ENCODE data around the gene RSBN1L.
A peak's percentile ranks its signal among the peaks of the same experiment; 100 is the strongest.
"Not testable (repeated sequence)": the region's sequence is repeated elsewhere in the genome, so short reads cannot be mapped to it uniquely, and the experiment has no call there.

RSBN1L gene

DNA sequence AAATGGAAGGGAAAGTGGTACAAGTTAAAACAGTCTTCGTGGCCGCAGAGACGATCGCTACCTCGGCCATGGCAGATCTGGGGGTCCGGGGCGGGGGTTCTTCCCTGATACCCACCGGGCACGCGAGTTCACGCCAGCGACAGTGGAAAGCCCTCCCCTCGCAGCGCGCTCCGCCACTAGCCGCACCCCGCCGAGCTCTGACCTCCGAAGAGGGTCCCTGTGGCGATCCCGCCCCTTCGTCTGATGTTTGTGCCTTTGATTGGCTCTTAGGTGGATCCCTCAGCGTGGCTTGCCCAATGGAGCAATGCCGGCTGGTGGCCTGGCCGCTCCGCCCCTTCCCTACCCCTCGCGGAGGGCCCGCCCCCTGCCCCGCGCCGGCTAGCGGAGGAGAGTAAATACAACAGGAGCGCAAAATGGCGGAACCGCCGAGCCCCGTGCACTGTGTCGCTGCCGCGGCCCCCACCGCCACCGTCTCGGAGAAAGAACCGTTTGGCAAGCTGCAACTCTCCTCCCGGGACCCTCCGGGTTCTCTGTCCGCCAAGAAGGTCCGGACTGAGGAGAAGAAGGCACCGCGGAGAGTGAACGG lies at the start of gene RSBN1L:
TSS of gene RSBN1L (plus strand) at position 403 of the 586 bp plus-strand sequence. CDS start at position 414, 11 bp downstream.
- peak; percentile 98 for DNase-seq

DNA sequence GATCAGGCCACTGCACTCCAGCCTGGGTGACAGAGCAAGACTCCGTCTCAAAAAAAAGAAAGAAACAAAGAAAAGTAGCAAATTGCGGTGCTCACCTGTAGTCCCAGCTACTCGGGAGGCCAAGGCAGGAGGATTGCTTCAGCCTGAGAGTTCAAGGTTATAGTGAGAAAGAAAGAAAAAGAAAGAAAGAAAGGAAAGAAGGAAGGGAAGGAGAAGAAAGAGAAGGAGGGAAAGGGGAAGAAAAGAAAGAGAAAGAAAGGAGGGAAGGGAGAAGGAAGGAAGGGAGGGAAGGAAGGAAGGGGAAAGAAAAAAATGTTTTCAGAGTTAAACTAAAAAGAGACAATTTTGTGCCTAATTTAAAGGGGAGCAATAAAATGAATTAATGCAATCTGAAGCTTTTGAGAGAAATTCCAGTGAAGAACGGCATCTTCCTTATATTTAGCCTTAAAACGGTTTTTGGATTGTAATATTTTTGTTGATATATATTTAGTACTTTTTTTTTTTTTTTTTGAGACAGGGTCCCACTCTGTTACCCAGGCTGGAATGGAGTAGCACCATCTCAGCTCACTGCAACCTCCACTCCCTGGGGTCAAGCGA lies 47.4 kb upstream of the RSBN1L start:
- no peak for DNase-seq

DNA sequence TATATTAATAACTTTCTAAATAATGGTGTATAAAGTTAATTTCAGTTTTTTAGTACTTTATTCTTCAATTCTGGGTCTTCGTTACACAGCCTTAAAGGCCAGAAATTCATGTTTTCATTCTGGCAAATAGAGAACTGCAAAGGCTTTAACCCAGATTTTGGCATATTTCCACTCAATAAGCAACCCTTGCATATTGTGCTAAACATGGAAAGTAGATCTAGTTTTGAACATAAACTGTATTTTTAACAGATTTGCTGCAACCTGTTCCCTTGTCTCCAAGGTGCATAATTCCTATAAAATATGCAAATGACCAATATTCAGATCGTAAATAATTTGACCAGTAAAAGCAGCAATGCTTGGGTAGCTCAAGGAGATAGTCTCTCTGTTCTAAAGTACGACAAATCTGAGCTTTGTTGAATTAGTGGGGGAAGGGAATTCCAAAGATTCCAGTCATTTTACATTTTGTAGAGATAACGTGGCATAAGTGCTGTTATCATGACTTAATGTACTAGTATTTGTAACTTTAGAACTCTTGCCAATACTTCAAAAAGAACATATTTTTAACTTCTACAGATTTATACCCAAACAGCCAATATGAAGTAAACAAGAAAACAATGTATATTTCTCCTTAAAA lies 46.4 kb upstream of the RSBN1L start:
- DNase-seq, result no peak

DNA sequence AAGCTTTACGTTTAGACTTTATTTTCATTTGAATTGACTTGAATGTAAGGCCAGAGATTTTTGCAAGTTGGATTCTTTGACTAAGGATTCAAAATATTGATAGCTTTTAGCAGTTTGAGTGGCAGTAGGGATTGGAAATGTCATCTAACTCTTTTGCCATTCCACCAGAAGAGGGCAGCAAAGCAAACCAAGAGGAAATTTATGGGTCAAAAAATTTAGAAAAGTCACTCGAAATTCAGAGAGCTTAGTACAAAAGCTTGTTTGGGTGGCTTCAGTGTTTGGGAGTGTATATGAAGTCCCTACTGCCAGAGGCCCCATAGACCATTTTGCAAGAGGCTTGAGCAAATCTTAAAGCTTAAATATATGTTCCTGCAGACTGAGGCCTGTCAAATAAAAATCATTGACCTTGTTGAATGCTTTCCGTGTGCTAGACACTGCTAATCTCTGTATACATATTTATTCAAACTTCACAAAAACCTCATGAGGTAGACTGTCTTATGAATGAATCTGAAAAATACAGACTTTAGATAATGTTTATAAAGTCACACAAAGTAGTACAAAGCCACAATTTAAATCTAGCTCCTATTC lies 44.6 kb upstream of the RSBN1L start:
- DNase-seq, result no peak

DNA sequence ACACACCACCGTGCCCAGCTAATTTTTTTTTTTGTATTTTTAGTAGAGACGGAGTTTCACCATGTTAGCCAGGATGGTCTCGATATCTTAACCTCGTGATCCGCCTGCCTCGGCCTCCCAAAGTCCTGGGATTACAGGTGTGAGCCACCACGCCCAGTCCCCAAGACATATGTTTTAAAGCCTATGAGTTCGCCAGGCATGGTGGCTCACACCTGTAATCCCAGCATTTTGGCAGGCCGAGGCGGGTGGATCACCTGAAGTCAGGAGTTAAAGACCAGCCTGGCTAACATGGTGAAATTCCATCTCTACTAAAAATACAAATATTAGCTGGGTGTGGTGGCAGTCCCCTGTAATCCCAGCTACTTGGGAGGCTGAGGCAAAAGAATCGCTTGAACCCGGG lies 43.4 kb upstream of the RSBN1L start:
- not testable (repeated sequence) for DNase-seq

DNA sequence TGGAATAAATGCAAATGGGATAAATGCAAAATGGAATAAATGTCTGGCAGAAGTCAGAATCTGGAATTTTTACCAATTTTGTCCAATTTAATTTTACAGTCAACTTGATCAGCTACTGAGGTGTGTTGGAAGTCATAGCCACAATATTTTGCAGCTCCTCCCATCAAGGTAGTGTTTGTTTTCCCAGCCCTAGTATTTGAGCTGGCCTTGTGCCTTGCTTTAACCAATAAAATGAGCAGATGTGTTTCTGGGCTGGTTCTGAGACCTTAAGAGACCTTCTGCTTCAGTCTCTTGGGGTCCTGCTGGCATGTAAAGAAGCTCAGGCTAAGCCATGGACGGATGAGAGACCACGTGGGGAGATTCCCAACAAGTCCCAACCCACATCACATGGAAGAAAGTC lies 42.7 kb upstream of the RSBN1L start:
- no peak for DNase-seq

DNA sequence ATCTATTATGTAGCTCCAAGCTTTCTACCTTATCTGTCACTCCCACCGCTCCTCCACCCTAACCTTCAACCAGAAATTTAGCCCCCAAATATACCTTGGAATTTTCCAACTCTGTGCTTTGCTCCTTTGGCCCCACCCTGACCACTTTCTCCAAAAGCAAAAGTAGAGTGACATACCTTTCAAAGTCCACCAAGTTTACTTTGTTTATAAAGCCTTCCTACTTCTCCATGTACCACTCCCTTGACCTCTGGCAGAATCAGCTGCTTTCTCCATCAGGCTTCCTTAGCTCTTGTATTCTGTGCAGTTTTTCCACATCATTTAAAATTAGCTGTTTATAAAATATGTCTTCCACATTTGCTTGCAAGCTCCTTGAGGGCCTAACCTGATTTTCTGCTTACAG lies 40.9 kb upstream of the RSBN1L start:
- DNase-seq, result no peak

DNA sequence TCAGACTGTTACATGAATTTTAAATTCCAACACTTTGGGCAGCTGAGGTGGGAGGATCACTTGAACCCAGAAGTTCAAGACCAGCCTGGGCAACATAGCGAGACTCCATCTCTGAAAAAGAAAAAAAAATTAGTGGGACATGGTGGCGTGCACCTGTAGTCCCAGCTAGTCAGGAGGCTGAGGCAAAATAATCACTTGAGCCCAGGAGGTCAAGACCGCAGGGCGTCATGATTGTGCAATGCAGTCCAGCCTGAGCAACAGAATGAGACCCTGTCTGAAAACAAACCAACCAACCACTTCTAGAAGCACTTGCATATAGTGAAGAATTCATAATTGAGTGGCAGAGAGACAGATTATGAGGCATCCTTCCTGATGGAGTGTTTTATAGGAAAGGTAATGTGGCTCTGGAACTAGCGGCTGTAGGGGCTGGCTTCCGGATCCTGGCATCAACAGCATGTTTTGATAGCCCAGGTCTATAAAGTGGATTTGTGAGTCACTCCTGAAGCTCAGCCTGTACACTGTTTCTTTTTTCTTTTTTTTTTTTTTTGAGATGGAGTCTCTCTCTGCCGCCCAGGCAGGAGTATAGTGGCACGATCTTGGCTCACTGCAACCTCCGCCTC lies 40.3 kb upstream of the RSBN1L start:
- no peak for DNase-seq

DNA sequence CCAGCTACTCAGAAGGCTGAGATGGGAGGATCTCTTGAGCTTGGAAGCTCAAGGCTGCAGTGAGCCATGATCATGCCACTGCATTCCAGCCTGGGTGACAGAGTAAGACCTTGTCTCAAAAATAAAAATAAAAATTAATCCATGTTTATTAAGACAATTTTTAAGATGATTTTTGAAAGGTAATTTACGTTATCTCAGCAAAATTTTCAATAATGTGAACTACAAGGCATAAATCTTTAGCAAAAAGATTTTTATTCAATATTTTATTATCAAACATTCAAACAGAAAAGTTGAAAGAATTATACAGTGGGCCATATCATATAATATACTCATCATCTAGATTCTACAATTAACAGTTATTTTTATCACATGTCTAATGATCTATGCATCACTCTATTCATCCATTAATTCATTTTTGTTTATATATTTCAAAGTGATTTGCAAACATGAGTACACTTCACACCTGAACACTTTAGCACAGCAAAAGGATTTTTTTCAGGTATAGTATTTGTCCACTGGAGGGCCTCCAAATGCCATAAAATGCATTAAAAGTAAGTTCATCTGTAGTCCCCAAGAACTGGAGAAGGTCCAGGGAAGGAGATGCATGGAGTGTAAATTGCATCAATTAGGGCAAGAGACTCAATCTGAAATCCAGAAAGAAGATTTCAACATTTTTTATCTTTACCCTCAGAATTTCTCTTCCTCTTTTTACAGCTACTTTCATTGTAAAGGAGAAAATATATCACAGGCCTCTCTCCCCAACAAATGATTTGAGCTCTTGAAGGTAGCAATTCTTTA lies 38.6 kb upstream of the RSBN1L start:
- DNase-seq, result no peak

DNA sequence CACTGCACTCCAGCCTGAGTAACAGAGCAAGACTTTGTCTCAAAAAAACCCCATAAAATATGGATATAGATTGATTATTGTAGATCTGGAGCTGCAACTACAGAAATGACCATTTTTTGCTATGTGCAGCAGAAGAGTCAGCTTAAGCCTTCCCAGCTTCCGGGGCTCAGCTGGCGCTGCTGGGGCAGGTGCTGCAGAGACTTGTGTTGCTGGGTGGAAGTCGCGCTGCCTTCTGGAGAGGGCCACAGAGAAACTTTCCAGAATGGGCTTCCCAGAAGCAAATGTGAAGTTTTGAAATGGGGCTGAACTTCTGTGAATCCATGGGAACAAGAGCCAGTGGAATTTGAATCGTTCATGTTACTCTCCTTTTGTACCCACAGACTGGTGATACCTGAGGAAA lies 37.3 kb upstream of the RSBN1L start:
- DNase-seq, result no peak

DNA sequence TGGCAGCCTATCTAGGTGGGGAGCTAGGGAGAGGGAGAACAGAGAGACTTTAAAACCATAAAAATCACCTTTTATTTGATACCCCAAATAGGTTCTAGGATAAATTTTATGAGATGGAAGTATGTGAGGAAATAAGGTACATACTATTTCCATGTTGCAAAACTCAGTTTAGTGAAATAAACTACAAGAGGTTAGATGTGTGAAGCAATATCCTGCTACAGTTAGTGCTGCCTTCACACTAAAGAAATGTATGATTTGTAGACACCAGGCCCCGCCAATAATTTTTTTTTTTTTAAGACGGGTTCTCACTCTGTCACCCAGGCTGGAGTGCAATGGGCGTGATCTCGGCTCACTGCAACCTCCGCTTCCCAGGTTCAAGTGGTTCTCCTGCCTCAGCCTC lies 34.4 kb upstream of the RSBN1L start:
- DNase-seq, result no peak

DNA sequence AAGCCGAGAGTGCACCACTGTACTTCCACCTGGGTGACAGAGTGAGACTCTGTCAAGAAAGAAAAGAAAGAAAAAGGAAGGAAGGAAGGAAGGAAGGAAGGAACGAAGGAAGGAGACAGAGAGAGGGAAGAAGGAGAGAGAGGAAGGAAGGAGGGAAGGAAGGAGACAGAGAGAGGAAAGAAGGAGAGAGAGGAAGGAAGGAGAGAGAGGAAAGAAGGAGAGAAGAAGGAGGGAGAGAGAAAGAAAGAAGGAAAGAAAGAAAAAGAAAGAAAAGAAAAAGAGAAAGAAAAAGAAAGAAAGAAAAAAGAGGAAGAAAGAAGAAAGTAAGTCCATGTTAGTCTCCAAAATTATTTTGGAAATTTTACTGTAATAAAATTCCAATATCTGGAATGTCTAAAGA lies 33.4 kb upstream of the RSBN1L start:
- DNase-seq, result no peak

DNA sequence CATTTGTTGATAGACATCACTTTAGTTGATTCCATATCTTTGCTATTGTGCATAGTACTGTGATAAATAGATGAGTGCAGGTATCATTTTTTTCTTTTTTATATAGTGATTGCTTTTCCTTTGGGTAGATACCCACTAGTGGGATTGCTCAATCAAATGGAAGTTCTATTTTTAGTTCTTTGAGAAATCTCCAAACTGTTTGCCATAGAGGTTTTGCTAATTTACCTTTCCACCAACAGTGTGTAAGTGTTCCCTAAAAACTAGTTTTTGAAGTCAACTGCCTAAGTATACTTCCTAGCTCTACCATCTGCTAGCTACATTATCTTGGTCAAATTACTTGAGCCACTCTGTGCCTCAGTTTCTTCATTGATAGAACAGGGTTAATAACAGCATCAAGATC lies 31.5 kb upstream of the RSBN1L start:
- no peak for DNase-seq

DNA sequence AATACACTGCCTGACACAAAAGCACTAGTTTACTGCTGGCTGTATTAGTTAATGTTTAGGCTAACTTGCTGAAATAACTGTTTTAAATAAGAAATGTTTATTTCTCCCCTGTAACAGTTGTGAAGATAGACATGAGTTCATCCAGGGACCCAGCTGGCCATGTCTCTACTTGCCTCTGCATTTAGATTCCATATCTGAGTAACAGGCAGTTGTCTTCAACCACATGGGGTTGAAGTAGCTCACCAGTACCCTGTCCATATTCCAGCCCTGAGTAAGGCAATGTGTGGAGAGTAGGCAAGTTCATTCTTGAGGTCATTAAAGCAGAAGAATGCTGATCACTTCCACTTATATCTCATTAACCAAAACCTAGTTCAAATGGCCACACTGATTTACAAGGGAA lies 31.1 kb upstream of the RSBN1L start:
- DNase-seq, result no peak

DNA sequence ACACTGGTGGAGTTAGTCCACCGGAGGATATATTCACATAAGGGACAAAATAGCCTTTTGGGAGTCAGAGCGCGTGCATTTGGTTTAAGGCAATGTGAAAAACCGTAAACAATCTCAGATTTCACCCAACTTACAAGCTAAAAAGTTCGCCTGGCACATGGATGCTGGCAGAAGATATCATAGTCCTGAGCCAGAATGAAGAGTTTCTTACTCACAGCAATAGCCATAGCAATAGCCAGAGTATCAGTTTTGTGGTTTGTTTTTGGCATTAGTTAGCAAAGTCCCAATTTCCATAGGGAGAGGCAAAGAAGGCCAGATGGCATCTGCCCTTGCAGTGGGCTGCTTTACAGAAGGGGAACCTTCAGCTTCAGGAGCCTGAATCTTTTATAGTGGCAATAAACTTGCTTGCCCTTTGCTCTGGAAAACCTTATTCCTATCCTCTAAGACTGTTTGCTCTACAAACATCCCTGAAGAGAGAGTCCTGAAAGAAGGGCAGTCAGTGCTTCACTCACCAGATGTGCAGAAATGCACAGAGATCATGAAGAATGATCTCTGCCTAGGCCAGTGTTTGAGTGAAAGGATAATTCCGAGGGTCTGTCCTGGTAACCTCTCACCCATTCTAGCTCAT lies 28.7 kb upstream of the RSBN1L start:
- DNase-seq, result no peak

DNA sequence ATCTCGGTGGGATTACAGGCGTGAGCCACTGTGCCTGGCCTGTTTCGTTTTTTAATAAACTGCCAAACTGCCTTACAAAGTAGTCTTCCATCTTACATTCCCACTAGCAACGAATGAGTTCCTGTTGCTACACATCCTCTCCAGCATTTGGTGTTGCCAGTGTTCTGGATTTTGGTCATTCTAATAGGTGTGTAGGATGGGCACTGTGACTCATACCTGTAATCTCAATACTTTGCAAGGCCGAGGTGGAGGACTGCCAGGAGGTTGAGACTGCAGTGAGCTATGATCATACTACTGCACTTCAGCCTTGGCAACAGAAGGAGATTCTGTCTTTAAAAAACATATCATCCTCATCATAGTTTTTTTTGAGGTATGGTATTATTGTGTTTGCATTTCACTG lies 21.4 kb upstream of the RSBN1L start:
- DNase-seq, result no peak

DNA sequence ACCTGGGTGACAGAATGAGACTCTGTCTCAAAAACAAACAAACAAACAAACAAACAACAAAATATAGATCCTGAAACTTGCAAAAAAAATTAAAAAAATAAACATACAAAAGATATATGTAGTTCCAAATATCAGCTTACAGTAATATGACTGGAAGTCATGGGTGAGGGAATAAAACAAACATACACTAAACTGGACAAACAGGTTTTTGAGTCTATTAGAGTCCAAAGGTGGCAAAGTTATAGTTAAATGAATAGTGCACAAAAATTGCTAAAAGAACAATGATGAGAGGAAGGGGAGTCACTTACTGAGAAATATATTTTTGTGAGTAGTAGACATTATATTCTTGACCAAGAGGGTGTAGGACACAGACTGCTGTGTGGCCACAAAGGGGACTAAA lies 16.7 kb upstream of the RSBN1L start:
- no peak for DNase-seq

DNA sequence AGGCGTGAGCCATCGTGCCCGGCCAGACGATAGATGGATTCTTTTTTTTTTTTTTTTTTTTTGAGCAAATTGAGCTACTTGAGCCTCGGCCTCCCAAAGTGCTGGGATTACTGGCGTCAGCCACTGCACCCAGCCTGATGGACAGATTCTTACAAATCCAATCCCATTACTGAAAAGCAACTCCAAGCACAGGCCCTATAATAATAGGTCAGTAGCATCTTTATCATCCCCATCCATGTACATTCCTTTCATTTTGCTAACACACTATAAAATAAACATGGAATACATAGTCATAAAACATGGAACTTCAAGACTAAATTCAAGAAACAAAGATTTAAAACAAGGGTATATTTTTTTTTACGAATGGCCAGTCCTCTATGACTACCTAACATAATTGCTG lies 16.0 kb upstream of the RSBN1L start:
- no peak for DNase-seq

DNA sequence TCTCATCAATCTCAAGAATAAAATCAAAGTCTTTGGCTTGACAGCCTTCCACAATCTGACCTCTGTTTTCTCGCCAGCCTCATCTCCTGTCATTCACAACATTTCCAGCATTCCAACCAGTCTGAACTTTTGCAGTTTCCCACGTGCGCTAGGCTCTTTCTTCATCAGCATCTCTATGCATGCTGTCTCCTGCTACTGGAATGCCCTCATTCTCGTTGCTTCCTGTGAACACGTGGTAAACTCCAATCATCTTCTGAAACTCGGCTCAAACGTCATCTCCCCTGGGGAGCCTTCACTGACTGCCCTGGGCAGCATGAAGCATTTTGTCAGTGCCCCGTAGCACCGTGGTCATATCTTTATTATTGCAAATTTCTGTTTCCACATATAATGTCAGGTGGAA lies 12.2 kb upstream of the RSBN1L start:
- DNase-seq, result no peak

DNA sequence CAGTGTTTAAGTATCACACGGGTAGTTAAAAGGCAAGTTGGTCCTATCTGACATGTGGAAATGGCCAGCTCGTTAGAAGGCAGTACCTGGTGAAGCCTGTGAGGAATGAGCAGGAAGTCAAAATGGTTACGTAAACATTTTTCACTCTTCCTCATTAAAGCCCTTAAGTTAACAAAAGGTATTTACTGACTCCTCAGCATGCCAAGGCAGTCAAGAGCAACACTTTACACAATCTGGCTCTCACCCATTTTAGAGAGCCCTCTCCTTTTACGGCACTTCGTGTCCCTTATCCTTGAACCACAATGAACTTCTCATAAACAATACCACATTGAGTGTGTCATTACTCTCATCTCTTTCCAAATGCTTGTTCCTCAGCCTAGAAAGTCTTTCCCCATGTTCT lies 11.0 kb upstream of the RSBN1L start:
- no peak for DNase-seq

DNA sequence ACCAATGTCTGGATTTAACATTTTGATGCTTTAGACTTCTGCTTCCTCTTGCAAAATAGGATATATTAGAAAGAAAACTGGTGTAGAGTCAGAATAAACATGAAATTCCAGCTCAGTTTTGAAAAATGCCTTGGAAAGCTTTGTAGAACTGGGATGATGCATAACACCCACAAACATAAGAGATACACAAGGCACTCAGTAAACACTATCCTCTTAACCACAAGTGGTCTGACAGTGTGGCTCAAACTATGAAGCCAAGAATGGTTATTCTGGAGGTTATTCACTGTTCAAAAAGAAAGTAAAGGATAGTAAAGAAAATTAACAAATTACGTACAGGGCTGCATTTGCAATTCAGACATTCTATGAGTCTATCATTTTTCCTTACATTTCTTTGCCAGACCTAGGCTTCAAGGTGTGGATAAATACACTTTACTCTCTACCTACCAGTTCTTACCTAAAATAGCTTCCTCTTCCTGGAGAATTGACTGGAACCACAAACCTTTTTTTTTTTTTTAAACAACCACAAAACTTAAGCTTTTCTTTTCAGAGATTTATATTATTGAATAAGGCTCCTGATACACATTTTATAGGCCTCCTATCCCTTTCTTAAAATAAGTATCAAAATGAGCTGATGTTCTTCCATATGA lies 9.0 kb upstream of the RSBN1L start:
- DNase-seq, result no peak

DNA sequence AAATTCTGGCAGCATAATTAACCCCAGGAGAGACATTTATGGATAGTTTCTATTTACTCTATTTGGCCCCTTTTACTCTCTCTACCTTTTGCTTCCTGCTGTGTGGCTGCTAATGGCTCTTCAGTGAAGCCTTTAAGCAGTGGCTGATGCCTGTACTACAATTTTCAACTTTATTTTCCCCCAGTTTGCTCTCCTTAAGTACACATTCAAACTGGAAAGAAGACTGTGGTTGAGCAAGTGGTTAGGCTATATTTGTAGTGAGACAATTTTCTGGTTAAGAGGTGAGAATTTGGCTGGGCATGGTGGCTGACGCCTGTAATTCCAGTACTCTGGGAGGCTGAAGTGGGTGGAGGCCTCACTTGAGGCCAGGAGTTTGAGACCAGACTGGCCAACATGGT lies 8.5 kb upstream of the RSBN1L start:
- no peak for DNase-seq

Data from NCI-H1417 treated with DMSO at 0.1 percent for 48 hours (cell line).